ENCODE results near the gene NCOA6. TPM values are rescaled to one million over a fixed set of nuclear protein-coding genes. Genes with fewer than 3 reads are reported as not detected.

NCOA6 gene
- polyA plus RNA-seq, 1 of the 3 experiments (the other 2 are of a cell fraction): 14.5 TPM

- no peak for DNase-seq
- H3K4me3 ChIP-seq (ENCODE audit: low read depth in 2 of 2, low read length in 1 of 2): no peak overlapping the region
- H3K4me2 ChIP-seq: no peak overlapping the region
- H3K4me1 ChIP-seq (ENCODE audit: control insufficient read depth in 1 of 2, insufficient read depth in 2 of 2, low read depth in 1 of 2, low read length in 1 of 2): peaks cover 0 to 5% of the 10 kb centered on the region in 2 experiments; a peak in 2 of 4 replicates
- TF ChIP-seq NRF1 (IDR thresholded peaks at IDR 0.05; ENCODE audit: low read depth, low read length): no peak
- no peak for TF ChIP-seq NFIC (IDR thresholded peaks at IDR 0.05; ENCODE audit: borderline replicate concordance)
- TF ChIP-seq IRF3 (IDR thresholded peaks at IDR 0.05; ENCODE audit: low read depth, low read length): no peak
- TF ChIP-seq MAX (IDR thresholded peaks at IDR 0.05; ENCODE audit: low read depth): no peak
- TF ChIP-seq TCF12 (IDR thresholded peaks at IDR 0.05): no peak
- TF ChIP-seq RFX5 (IDR thresholded peaks at IDR 0.05; ENCODE audit: low read length): no peak
- no peak for TF ChIP-seq RAD21 (IDR thresholded peaks at IDR 0.05; ENCODE audit: low read length)
- TF ChIP-seq TAF1 (IDR thresholded peaks at IDR 0.05; ENCODE audit: borderline replicate concordance, low read depth, low read length): no peak
- TF ChIP-seq CTCF (IDR thresholded peaks at IDR 0.05): no peak
- no peak for TF ChIP-seq REST (IDR thresholded peaks at IDR 0.05; ENCODE audit: low read depth, low read length)
- H3K27ac ChIP-seq (ENCODE audit: low read depth in 2 of 2, low read length in 1 of 2): no peak overlapping the region
- H3K9me2 ChIP-seq: no peaks in the 10 kb centered on the region
- H3K9ac ChIP-seq: no peak overlapping the region
- H2AFZ ChIP-seq (ENCODE audit: low read depth): no peak overlapping the region
- 95% methylated on average over 5 of the region's 5 CpGs for WGBS (ENCODE audit: low lambda C conversion rate)
- peaks cover 0 to 6% of the 10 kb centered on the region in 2 experiments for H3K36me3 ChIP-seq (replicated peaks in 1 of 2; ENCODE audit: control insufficient read depth in 1 of 2, insufficient read depth in 2 of 2, low read length in 1 of 2)
- no peaks in the 10 kb centered on the region for H4K20me1 ChIP-seq (ENCODE audit: insufficient read depth)
- peaks cover 10% of the 10 kb centered on the region for H3F3A ChIP-seq (replicated peaks; ENCODE audit: insufficient read depth)
- H3K27me3 ChIP-seq (ENCODE audit: insufficient read depth): no peaks in the 10 kb centered on the region
- ChIA-PET POLR2A (no interaction called here), CTCF (interaction anchor here (1.3 to 1.9 kb wide), 3 partner anchors 96 to 361 kb away, joined by 3 to 7 read pairs (median 5); no protein-coding TSS in a partner anchor)
- peaks cover 24% of the 10 kb centered on the region; the same call in 1 of the 2 replicates for H3K79me2 ChIP-seq (ENCODE audit: insufficient read depth)
- H3K9me3 ChIP-seq: no peaks in the 10 kb centered on the region
Measured at GRCh38 chr20:34673412-34673811, 152.0 kb downstream of the NCOA6 start.

DNA sequence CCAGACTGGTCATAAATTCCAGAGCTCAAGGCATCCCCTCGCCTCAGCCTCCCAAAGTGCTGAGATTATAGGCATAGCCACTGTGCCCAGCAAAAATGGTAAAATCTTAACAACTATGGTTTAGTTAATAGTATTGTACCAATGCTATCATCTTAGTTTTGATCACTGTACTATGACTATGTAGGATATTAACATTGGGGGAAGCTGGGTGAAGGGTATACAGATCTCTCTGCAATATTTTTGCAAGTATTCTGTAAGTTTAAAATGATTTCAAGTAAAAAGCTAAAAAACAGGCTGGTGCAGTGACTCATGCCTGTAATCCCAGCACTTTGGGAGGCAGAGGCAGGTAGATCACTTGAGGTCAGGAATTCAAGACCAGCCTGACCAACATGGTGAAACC is 156.4 kb downstream of the NCOA6 start:
- H3K4me1 ChIP-seq (ENCODE audit: control insufficient read depth in 1 of 2, insufficient read depth in 2 of 2, low read depth in 1 of 2, low read length in 1 of 2): no peaks in the 10 kb centered on the region
- POLR2A ChIA-PET: no interaction called here
- TF ChIP-seq ZBTB33 (IDR thresholded peaks at IDR 0.05; ENCODE audit: borderline replicate concordance, low read depth): no peak
- no peak for TF ChIP-seq RCOR1 (IDR thresholded peaks at IDR 0.05; ENCODE audit: low read length)
- no peak for TF ChIP-seq FOXJ3 (CRISPR knock-in tag; IDR thresholded peaks at IDR 0.05)
- whole genome bisulfite sequencing (ENCODE audit: low lambda C conversion rate): 94% methylated on average over 1 of the region's 1 CpG
- no peak overlapping the region for H3K27ac ChIP-seq (ENCODE audit: low read depth in 2 of 2, low read length in 1 of 2)
- H3K27me3 ChIP-seq (ENCODE audit: insufficient read depth): no peaks in the 10 kb centered on the region
- no peaks in the 10 kb centered on the region for H3K9me3 ChIP-seq
- H3K4me2 ChIP-seq: no peak overlapping the region
- H3K9ac ChIP-seq: no peak overlapping the region
- H3K4me3 ChIP-seq (ENCODE audit: low read depth in 2 of 2, low read length in 1 of 2): no peak overlapping the region
- peaks cover 2% of the 10 kb centered on the region for H3F3A ChIP-seq (replicated peaks; ENCODE audit: insufficient read depth)
- peaks cover 10% of the 10 kb centered on the region; the same call in 1 of the 2 replicates for H4K20me1 ChIP-seq (ENCODE audit: insufficient read depth)
- no peak overlapping the region for H2AFZ ChIP-seq (ENCODE audit: low read depth)
- DNase-seq: no peak
- H3K36me3 ChIP-seq (replicated peaks in 1 of 2; ENCODE audit: control insufficient read depth in 1 of 2, insufficient read depth in 2 of 2, low read length in 1 of 2): peaks cover 0 to 6% of the 10 kb centered on the region in 2 experiments
- CTCF ChIA-PET: no interaction called here
- peaks cover 17% of the 10 kb centered on the region for H3K79me2 ChIP-seq (ENCODE audit: insufficient read depth)
- no peaks in the 10 kb centered on the region for H3K9me2 ChIP-seq
